H1 (cell line): ENCODE measurements around the gene DOCK9. TPM values are rescaled to one million over a fixed set of nuclear protein-coding genes. Genes with fewer than 3 reads are reported as not detected.

ENCODE experiments used
- CTCF ChIA-PET: fragments of 300-600 bp; sonication (Branson Sonifier 250); formaldehyde crosslinking; loops from one replicate; lab custom pipeline; 2021; ENCODE audit not compliant: partially characterized antibody; lab: Charles Lee
- POLR2A ChIA-PET: fragments of 300-600 bp; sonication (Branson Sonifier 250); formaldehyde crosslinking; loops from one replicate; lab custom pipeline; 2021; ENCODE audit warnings: inconsistent platforms; ENCODE audit not compliant: partially characterized antibody; lab: Charles Lee
- DNase-seq, 2 experiments: peaks; one replicate each; pipeline versions ENCODE4 v3.0.0 to v3.0.0-alpha.2; 2010 to 2022; ENCODE audit warnings: low spot score in 2 of 2, low read depth in 1 of 2, mixed read lengths in 1 of 2
- FAIRE-seq: peaks from 2 replicates; lab custom pipeline; 2011; peaks lifted over from hg19 to GRCh38; lab: Jason Lieb, UNC
- H2AFZ ChIP-seq: 2 replicates; pipeline ENCODE4 v1.8.1; 2012; ENCODE audit warnings: low read length, inconsistent platforms
- H2AK5ac ChIP-seq: 2 replicates; pipeline ENCODE4 v1.6.1; 2013; ENCODE audit warnings: low read depth, low read length
- H2BK120ac ChIP-seq: replicated peaks from 2 replicates; pipeline ENCODE3; 2013; ENCODE audit warnings: low read depth, low read length, inconsistent platforms
- H2BK12ac ChIP-seq: 2 replicates; pipeline ENCODE4 v1.6.1; 2013; ENCODE audit warnings: low read depth, low read length
- H2BK15ac ChIP-seq: 2 replicates; pipeline ENCODE4 v1.6.1; 2013; ENCODE audit warnings: low read length
- H2BK20ac ChIP-seq: 2 replicates; pipeline ENCODE4 v1.6.1; 2013; ENCODE audit warnings: low read length
- H2BK5ac ChIP-seq: 2 replicates; pipeline ENCODE4 v1.6.1; 2013; ENCODE audit warnings: low read depth, low read length
- H3K14ac ChIP-seq: 2 replicates; pipeline ENCODE4 v1.6.1; 2013; ENCODE audit warnings: inconsistent platforms; ENCODE audit not compliant: insufficient read length
- H3K18ac ChIP-seq: 2 replicates; pipeline ENCODE4 v1.6.1; 2013; ENCODE audit warnings: low read length; ENCODE audit errors: extremely low read depth
- H3K23ac ChIP-seq: 2 replicates; pipeline ENCODE4 v1.6.1; 2013; ENCODE audit warnings: inconsistent platforms; ENCODE audit not compliant: insufficient read length
- H3K23me2 ChIP-seq: 2 replicates; pipeline ENCODE4 v1.6.1; 2013; ENCODE audit warnings: low read depth, low read length
- H3K27ac ChIP-seq: 2 replicates; pipeline ENCODE4 v1.6.1; 2011; ENCODE audit warnings: low read depth, low read length, inconsistent platforms
- H3K27me3 ChIP-seq, 4 experiments: replicated peaks in 1 of 4; 1 replicate in 1 of 4; 2 replicates in 3 of 4; pipeline versions ENCODE4 v1.6.1 to v1.8.1; 2011 to 2013; ENCODE audit warnings: low read length in 3 of 4, mild to moderate bottlenecking in 3 of 4, inconsistent platforms in 2 of 4, mixed read lengths in 2 of 4, moderate library complexity in 1 of 4; ENCODE audit not compliant: control insufficient read depth in 3 of 4, insufficient read depth in 3 of 4; ENCODE audit errors: extremely low read depth in 1 of 4
- H3K36me3 ChIP-seq, 4 experiments: 2 replicates each; pipeline versions ENCODE4 v1.6.1 to v1.8.1; 2011 to 2013; ENCODE audit warnings: mild to moderate bottlenecking in 4 of 4, low read length in 3 of 4, moderate library complexity in 2 of 4, control low read depth in 1 of 4, inconsistent platforms in 1 of 4; ENCODE audit not compliant: insufficient read depth in 4 of 4, control insufficient read depth in 2 of 4
- H3K4ac ChIP-seq: replicated peaks from 2 replicates; pipeline ENCODE3; 2013; ENCODE audit warnings: low read length, low read depth, mixed read lengths, inconsistent platforms; ENCODE audit not compliant: insufficient read length
- H3K4me1 ChIP-seq, 4 experiments: replicated peaks in 1 of 4; 1 replicate in 1 of 4; 2 replicates in 3 of 4; pipeline versions ENCODE4 v1.6.1 to v1.8.1; 2011 to 2013; ENCODE audit warnings: low read length in 3 of 4, inconsistent platforms in 2 of 4, mixed read lengths in 1 of 4; ENCODE audit not compliant: insufficient read depth in 4 of 4, control insufficient read depth in 3 of 4
- H3K4me2 ChIP-seq, 2 experiments: 2 replicates each; pipeline versions ENCODE4 v1.6.1 to v1.8.1; 2011 to 2013; ENCODE audit warnings: low read depth in 2 of 2, low read length in 2 of 2, control low read depth in 1 of 2, inconsistent platforms in 1 of 2, mild to moderate bottlenecking in 1 of 2; ENCODE audit not compliant: insufficient read depth in 1 of 2
- H3K4me3 ChIP-seq, 4 experiments: fragments of 200-600, 300-600 bp in 1 of 4; sonication (generic), shearing (Covaris generic), sonication (Bioruptor Twin) in 1 of 4; 2 replicates each; pipeline versions ENCODE4 v1.5.1 to v1.8.1; 2011 to 2016; ENCODE audit warnings: low read length in 4 of 4, low read depth in 3 of 4, control low read depth in 2 of 4, inconsistent platforms in 2 of 4, mild to moderate bottlenecking in 2 of 4, mixed read lengths in 1 of 4, moderate library complexity in 1 of 4; ENCODE audit not compliant: insufficient read depth in 2 of 4; ENCODE audit errors: extremely low read depth in 1 of 4
- H3K56ac ChIP-seq: replicated peaks from 2 replicates; pipeline ENCODE3; 2013; ENCODE audit warnings: low read depth, mild to moderate bottlenecking, mixed read lengths, low read length, inconsistent platforms; ENCODE audit not compliant: insufficient read length
- H3K79me1 ChIP-seq: 2 replicates; pipeline ENCODE4 v1.6.1; 2013; ENCODE audit warnings: low read depth, low read length, control low read depth
- H3K79me2 ChIP-seq, 2 experiments: 2 replicates each; pipeline versions ENCODE4 v1.6.1 to v1.8.1; 2012 to 2013; ENCODE audit warnings: low read length in 2 of 2, mild to moderate bottlenecking in 2 of 2, inconsistent platforms in 1 of 2; ENCODE audit not compliant: insufficient read depth in 2 of 2, control insufficient read depth in 1 of 2
- H3K9ac ChIP-seq, 4 experiments: replicated peaks in 1 of 4; 1 replicate in 1 of 4; 2 replicates in 3 of 4; pipeline versions ENCODE4 v1.6.1 to v1.8.1; 2011 to 2013; ENCODE audit warnings: low read depth in 3 of 4, low read length in 3 of 4, control low read depth in 2 of 4, mild to moderate bottlenecking in 2 of 4, moderate library complexity in 2 of 4, inconsistent platforms in 1 of 4; ENCODE audit errors: extremely low read depth in 1 of 4
- H3K9me3 ChIP-seq, 2 experiments: 2 replicates each; pipeline versions ENCODE4 v1.6.1 to v1.8.1; 2012 to 2013; ENCODE audit warnings: mild to moderate bottlenecking in 2 of 2, moderate library complexity in 2 of 2, control low read depth in 1 of 2, inconsistent platforms in 1 of 2, low read depth in 1 of 2, low read length in 1 of 2, mixed read lengths in 1 of 2; ENCODE audit not compliant: insufficient read depth in 2 of 2
- H4K20me1 ChIP-seq, 2 experiments: replicated peaks in 1 of 2; 2 replicates each; pipeline versions ENCODE3 to v1.8.1; 2011 to 2013; ENCODE audit warnings: inconsistent platforms in 2 of 2, low read length in 2 of 2, mild to moderate bottlenecking in 1 of 2; ENCODE audit not compliant: insufficient read depth in 2 of 2, control insufficient read depth in 1 of 2
- H4K5ac ChIP-seq: 2 replicates; pipeline ENCODE4 v1.6.1; 2013; ENCODE audit warnings: low read length, low read depth, mixed read lengths, inconsistent platforms; ENCODE audit not compliant: insufficient read length
- H4K8ac ChIP-seq: 2 replicates; pipeline ENCODE4 v1.8.0; 2013; ENCODE audit warnings: mild to moderate bottlenecking, moderate library complexity, low read length, inconsistent platforms; ENCODE audit not compliant: insufficient read depth; ENCODE audit errors: extremely low read depth
- H4K91ac ChIP-seq: replicated peaks from 2 replicates; pipeline ENCODE3; 2013; ENCODE audit warnings: low read length, mixed read lengths, inconsistent platforms; ENCODE audit not compliant: insufficient read length
- WGBS, 2 experiments: shearing (Covaris generic) in 1 of 2; methylation state at CpG; one replicate each; pipeline versions ENCODE4 v1.1.6 to v1.1.7; 2013 to 2015; ENCODE audit warnings: low lambda C conversion rate in 2 of 2, mixed read lengths in 2 of 2, inconsistent platforms in 1 of 2, low coverage in 1 of 2, missing lambda C conversion rate in 1 of 2; ENCODE audit not compliant: insufficient replicate concordance in 2 of 2, insufficient coverage in 1 of 2, insufficient read length in 1 of 2; ENCODE audit errors: extremely low coverage in 1 of 2, missing lambda C conversion rate in 1 of 2; 5-methylcytosine and 5-hydroxymethylcytosine counted together
- polyA plus RNA-seq, 7 experiments: library from polyadenylated mRNA; depleted of rRNA in 3 of 7; stranded (reverse) in 5 of 7; unstranded in 2 of 7; fragments of >200 nt in 5 of 7; fragments of 200-250 nt in 2 of 7; gene quantifications; 1 replicate in 5 of 7; 2 replicates in 1 of 7; 4 replicates in 1 of 7; pipeline versions ENCODE4 v1.2.1 to v1.2.3, GENCODE V29; 2011 to 2013; ENCODE audit warnings: missing spikeins in 2 of 7, mixed read lengths in 2 of 7
- total RNA-seq: library from RNA; stranded (reverse); fragmentation: NEBNext Ultra II Directional; extraction: Animal tissue kit (Norgen Biotek cat#: 25700); gene quantifications from 2 replicates; pipeline ENCODE4 v1.2.1, GENCODE V29; 2021

The DOCK9 gene
- total and polyA plus RNA-seq, 2 of the 8 experiments (the other 6 are each of a cell fraction or from before 2014, with no cell fraction given), result 21.6 to 31.5 TPM

DNA sequence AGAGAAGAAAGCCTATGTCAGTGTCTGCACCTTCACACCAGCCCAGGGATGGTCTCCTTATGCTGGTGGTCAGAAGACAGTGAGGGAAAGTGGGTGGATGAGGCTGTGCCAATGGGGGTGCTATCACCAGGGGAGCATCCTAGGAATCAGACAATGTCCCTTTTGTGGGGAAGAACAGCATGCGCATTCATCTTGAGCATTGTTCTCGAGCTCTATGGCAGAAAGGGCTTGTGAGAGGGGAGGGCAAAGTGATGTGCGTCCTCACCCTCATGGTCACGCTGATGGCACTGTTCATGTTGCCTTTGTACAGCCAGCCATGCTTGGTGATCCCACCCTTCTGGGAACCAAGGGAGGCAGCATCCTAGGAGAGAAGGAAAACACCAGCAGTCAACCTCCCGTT lies 56.1 kb downstream of the DOCK9 start:
- Histone ChIP-seq H3K56ac (no peak overlapping the region), H3K14ac (no peak overlapping the region), H3K9ac (no peak overlapping the region), H2AFZ (no peak overlapping the region), H3K23ac (no peak overlapping the region), H3K27me3 (no peaks in the 10 kb centered on the region), H4K91ac (no peak overlapping the region), H3K4me1 (peaks cover 0 to 5% (median 2%) of the 10 kb centered on the region in 4 experiments; a peak in 3 of 7 replicates), H2BK20ac (no peak overlapping the region), H4K20me1 (no peaks in the 10 kb centered on the region), H3K4me3 (no peak overlapping the region), H2BK120ac (no peak overlapping the region), H2BK5ac (0 out of 2 replicates have a peak overlapping the region, but pooled peaks have one; percentile 18), H3K79me2 (no peaks in the 10 kb centered on the region), H4K5ac (no peak overlapping the region), H3K4ac (no peak overlapping the region), H3K9me3 (no peaks in the 10 kb centered on the region), H4K8ac (no peak overlapping the region), H3K79me1 (no peaks in the 10 kb centered on the region), H3K27ac (no peak overlapping the region), H2AK5ac (peak overlapping the region; percentile 87; the same call in 1 of the 2 replicates), H3K36me3 (no peaks in the 10 kb centered on the region), H2BK15ac (no peak overlapping the region), H3K23me2 (no peaks in the 10 kb centered on the region), H3K4me2 (no peak overlapping the region), H3K18ac (peak overlapping the region; percentile 17; the same call in 1 of the 2 replicates), H2BK12ac (peak overlapping the region; percentile 93; the same call in 1 of the 2 replicates)
- no peak for DNase-seq
- POLR2A ChIA-PET, result no interaction called here
- WGBS, 2 experiments, result 93% methylated on average over 5 of the region's 5 CpGs; no CpG with 5 or more reads in 1 of the 2 experiments
- FAIRE-seq, result no peak
- CTCF ChIA-PET, result interaction anchor here (1.8 kb wide), 1 partner anchor 78 kb away, joined by 6 read pairs; no protein-coding TSS in a partner anchor
